Fibroblast of skin of right biceps (primary cell): ENCODE measurements around the gene JAKMIP1.

Source experiments
- DNase-seq: peaks from one replicate; pipeline ENCODE4 v3.0.0-alpha.2; 2013

The JAKMIP1 gene

GRCh38 chr4:6086846-6087245, 113.5 kb downstream of the JAKMIP1 start:
- DNase-seq = no peak

GRCh38 chr4:6085691-6086628, 114.4 kb downstream of the JAKMIP1 start:
- DNase-seq = no peak

- no peak for DNase-seq
These were observed 115.2 kb downstream of the JAKMIP1 start for GRCh38 chr4:6085028-6085690.

- DNase-seq = no peak
These were observed 120.4 kb downstream of the JAKMIP1 start for GRCh38 chr4:6079965-6080364.

- DNase-seq = no peak
These were observed 121.8 kb downstream of the JAKMIP1 start for GRCh38 chr4:6078560-6078959.

- DNase-seq = no peak
These were observed 124.0 kb downstream of the JAKMIP1 start for GRCh38 chr4:6076391-6076790.

- DNase-seq = no peak
These were observed 125.6 kb downstream of the JAKMIP1 start for GRCh38 chr4:6074758-6075157.

GRCh38 chr4:6071959-6072720, 128.2 kb downstream of the JAKMIP1 start:
- DNase-seq = no peak

- DNase-seq = no peak
These were observed 129.0 kb downstream of the JAKMIP1 start for GRCh38 chr4:6071191-6071958.

GRCh38 chr4:6069845-6070709, 130.3 kb downstream of the JAKMIP1 start:
- no peak for DNase-seq

GRCh38 chr4:6068986-6069385, 131.4 kb downstream of the JAKMIP1 start:
- DNase-seq = no peak

- no peak for DNase-seq
These were observed 134.3 kb downstream of the JAKMIP1 start for GRCh38 chr4:6065934-6066590.

GRCh38 chr4:6065166-6065565, 135.2 kb downstream of the JAKMIP1 start:
- DNase-seq = no peak

- no peak for DNase-seq
These were observed 136.0 kb downstream of the JAKMIP1 start for GRCh38 chr4:6064383-6064782.

GRCh38 chr4:6063684-6064083, 136.7 kb downstream of the JAKMIP1 start:
- no peak for DNase-seq

- no peak for DNase-seq
These were observed 138.2 kb downstream of the JAKMIP1 start for GRCh38 chr4:6062133-6062532.

- no peak for DNase-seq
These were observed 141.0 kb downstream of the JAKMIP1 start for GRCh38 chr4:6059375-6059805.

GRCh38 chr4:6058531-6059374, 141.6 kb downstream of the JAKMIP1 start:
- DNase-seq = no peak

- DNase-seq = no peak
These were observed 143.2 kb downstream of the JAKMIP1 start for GRCh38 chr4:6056976-6057766.
